Skeletal muscle satellite cell (primary cell): ENCODE data around the gene ZNF710.

Experiments
- H3K27me3 ChIP-seq: 2 replicates; pipeline ENCODE4 v1.7.0; 2013; ENCODE audit warnings: low read length; ENCODE audit not compliant: control insufficient read depth, insufficient read depth
- H3K36me3 ChIP-seq: 2 replicates; pipeline ENCODE4 v1.7.0; 2013; ENCODE audit warnings: mild to moderate bottlenecking, control low read depth, low read length; ENCODE audit not compliant: insufficient read depth
- H3K4me1 ChIP-seq: 2 replicates; pipeline ENCODE4 v1.7.0; 2013; ENCODE audit warnings: low read length; ENCODE audit not compliant: control insufficient read depth, insufficient read depth
- H3K4me2 ChIP-seq: 2 replicates; pipeline ENCODE4 v1.7.0; 2013; ENCODE audit warnings: mild to moderate bottlenecking, low read length
- H3K4me3 ChIP-seq: 2 replicates; pipeline ENCODE4 v1.7.0; 2013; ENCODE audit warnings: low read length
- H3K9ac ChIP-seq: 2 replicates; pipeline ENCODE4 v1.7.0; 2013; ENCODE audit warnings: mild to moderate bottlenecking, low read depth, low read length, moderate library complexity
- H3K9me3 ChIP-seq: replicated peaks from 2 replicates; pipeline ENCODE4 v1.7.0; 2013; ENCODE audit warnings: mild to moderate bottlenecking, control low read depth, low read length

ZNF710 gene

GRCh38 chr15:90044191-90044590 is 43.1 kb downstream of the ZNF710 start:
- Histone ChIP-seq H3K4me1 (no peaks in the 10 kb centered on the region), H3K36me3 (no peaks in the 10 kb centered on the region), H3K9ac (no peak overlapping the region)

GRCh38 chr15:90044916-90045371 is 43.8 kb downstream of the ZNF710 start:
- H3K9ac ChIP-seq, result no peak overlapping the region
- no peaks in the 10 kb centered on the region for H3K9me3 ChIP-seq
- no peaks in the 10 kb centered on the region for H3K36me3 ChIP-seq
- H3K4me2 ChIP-seq, result no peak overlapping the region
- no peaks in the 10 kb centered on the region for H3K4me1 ChIP-seq
- H3K4me3 ChIP-seq, result no peak overlapping the region
- no peaks in the 10 kb centered on the region for H3K27me3 ChIP-seq

More at GRCh38 chr15:90044191-90044590, 43.1 kb downstream of the ZNF710 start:
- Histone ChIP-seq H3K27me3 (no peaks in the 10 kb centered on the region), H3K4me3 (no peak overlapping the region), H3K9me3 (no peaks in the 10 kb centered on the region), H3K4me2 (no peak overlapping the region)

- Histone ChIP-seq H3K4me2 (no peak overlapping the region), H3K27me3 (no peaks in the 10 kb centered on the region), H3K4me3 (no peak overlapping the region), H3K9me3 (no peaks in the 10 kb centered on the region), H3K9ac (no peak overlapping the region), H3K36me3 (no peaks in the 10 kb centered on the region), H3K4me1 (no peaks in the 10 kb centered on the region)
Observed at GRCh38 chr15:90046289-90046688, 45.2 kb downstream of the ZNF710 start.

GRCh38 chr15:90046911-90047392 is 45.8 kb downstream of the ZNF710 start:
- H3K27me3 ChIP-seq, result no peaks in the 10 kb centered on the region
- no peaks in the 10 kb centered on the region for H3K4me1 ChIP-seq
- no peak overlapping the region for H3K4me2 ChIP-seq
- no peak overlapping the region for H3K9ac ChIP-seq
- no peaks in the 10 kb centered on the region for H3K36me3 ChIP-seq
- H3K4me3 ChIP-seq, result no peak overlapping the region
- no peaks in the 10 kb centered on the region for H3K9me3 ChIP-seq

GRCh38 chr15:90047956-90048575 is 46.9 kb downstream of the ZNF710 start:
- Histone ChIP-seq H3K4me1 (no peaks in the 10 kb centered on the region), H3K9me3 (no peaks in the 10 kb centered on the region), H3K4me2 (no peak overlapping the region), H3K9ac (no peak overlapping the region), H3K27me3 (no peaks in the 10 kb centered on the region), H3K4me3 (no peak overlapping the region), H3K36me3 (no peaks in the 10 kb centered on the region)

GRCh38 chr15:90049030-90049429 is 47.9 kb downstream of the ZNF710 start:
- no peaks in the 10 kb centered on the region for H3K27me3 ChIP-seq
- H3K4me2 ChIP-seq, result no peak overlapping the region
- H3K4me1 ChIP-seq, result no peaks in the 10 kb centered on the region
- H3K4me3 ChIP-seq, result no peak overlapping the region
- H3K36me3 ChIP-seq, result no peaks in the 10 kb centered on the region
- no peak overlapping the region for H3K9ac ChIP-seq
- no peaks in the 10 kb centered on the region for H3K9me3 ChIP-seq

- Histone ChIP-seq H3K27me3 (no peaks in the 10 kb centered on the region), H3K9ac (no peak overlapping the region), H3K36me3 (no peaks in the 10 kb centered on the region), H3K9me3 (no peaks in the 10 kb centered on the region), H3K4me1 (no peaks in the 10 kb centered on the region), H3K4me3 (no peak overlapping the region), H3K4me2 (no peak overlapping the region)
Observed at GRCh38 chr15:90049666-90050604, 48.8 kb downstream of the ZNF710 start.

GRCh38 chr15:90051874-90052273 is 50.8 kb downstream of the ZNF710 start:
- no peak overlapping the region for H3K4me3 ChIP-seq
- H3K9me3 ChIP-seq, result no peaks in the 10 kb centered on the region
- H3K4me1 ChIP-seq, result no peaks in the 10 kb centered on the region
- H3K36me3 ChIP-seq, result no peaks in the 10 kb centered on the region
- no peak overlapping the region for H3K9ac ChIP-seq
- no peak overlapping the region for H3K4me2 ChIP-seq
- H3K27me3 ChIP-seq, result no peaks in the 10 kb centered on the region

GRCh38 chr15:90053685-90054466 is 52.8 kb downstream of the ZNF710 start:
- Histone ChIP-seq H3K4me3 (no peak overlapping the region), H3K36me3 (no peaks in the 10 kb centered on the region), H3K9me3 (no peaks in the 10 kb centered on the region), H3K4me1 (no peaks in the 10 kb centered on the region), H3K9ac (no peak overlapping the region), H3K27me3 (no peaks in the 10 kb centered on the region), H3K4me2 (no peak overlapping the region)

- Histone ChIP-seq H3K27me3 (no peaks in the 10 kb centered on the region), H3K4me3 (no peak overlapping the region), H3K9ac (no peak overlapping the region), H3K36me3 (no peaks in the 10 kb centered on the region), H3K4me2 (no peak overlapping the region), H3K4me1 (no peaks in the 10 kb centered on the region), H3K9me3 (no peaks in the 10 kb centered on the region)
Observed at GRCh38 chr15:90054618-90055097, 53.5 kb downstream of the ZNF710 start.

GRCh38 chr15:90055182-90055581 is 54.1 kb downstream of the ZNF710 start:
- Histone ChIP-seq H3K4me1 (no peaks in the 10 kb centered on the region), H3K4me2 (no peak overlapping the region)

More at GRCh38 chr15:90055182-90055581, 54.1 kb downstream of the ZNF710 start:
- Histone ChIP-seq H3K9me3 (no peaks in the 10 kb centered on the region), H3K9ac (no peak overlapping the region), H3K27me3 (no peaks in the 10 kb centered on the region), H3K36me3 (no peaks in the 10 kb centered on the region), H3K4me3 (no peak overlapping the region)
